Body of pancreas (tissue), 4 donors: ENCODE measurements around the gene TDRD7. TPM values are rescaled to one million over a fixed set of nuclear protein-coding genes. Genes with fewer than 3 reads are reported as not detected.

Experiments
- ATAC-seq: fragments of 150-250 bp; one replicate; pipeline ENCODE4 v1.9.1; 2016
- DNase-seq, 4 donors: peaks; one replicate each; pipeline ENCODE4 v3.0.0-alpha.2; 2019
- H3K27ac ChIP-seq, 4 donors: fragments of 200-600 bp; sonication (generic); 1 replicate in 3 of 4; 2 replicates in 1 of 4; pipeline versions ENCODE4 v1.5.1 to v1.6.1; 2016 to 2019; ENCODE audit warnings: mild to moderate bottlenecking in 1 of 4, mixed read lengths in 1 of 4, moderate library complexity in 1 of 4
- H3K27me3 ChIP-seq, 2 donors: fragments of 200-600 bp; sonication (generic); one replicate each; pipeline ENCODE4 v1.6.0; 2016; ENCODE audit warnings: mild to moderate bottlenecking in 1 of 2
- H3K36me3 ChIP-seq, 2 donors: fragments of 200-600 bp; sonication (generic); replicated peaks in 1 of 2; 2 replicates each; pipeline ENCODE4 v1.5.1; 2016; ENCODE audit warnings: low read depth in 2 of 2; ENCODE audit not compliant: insufficient read depth in 1 of 2
- H3K4me1 ChIP-seq: fragments of 200-600 bp; sonication (generic); one replicate; pipeline ENCODE4 v1.6.0; 2016
- H3K4me3 ChIP-seq, 2 donors: fragments of 200-600 bp; sonication (generic); 1 replicate in 1 of 2; 2 replicates in 1 of 2; pipeline ENCODE4 v1.5.1; 2016 to 2019
- H3K9me3 ChIP-seq, 3 donors: fragments of 200-600 bp; sonication (generic); 1 replicate in 2 of 3; 2 replicates in 1 of 3; pipeline ENCODE4 v1.5.1; 2016
- CTCF ChIP-seq, 7 experiments: fragments of 450-650 bp in 4 of 7; fragments of 200-600 bp in 3 of 7; sonication (generic) in 3 of 7; IDR thresholded peaks; one replicate each; pipeline ENCODE4 v1.5.1; 2016 to 2019; ENCODE audit warnings: antibody characterized with exemption in 7 of 7
- POLR2A ChIP-seq, 3 donors: fragments of 450-650 bp; IDR thresholded peaks; one replicate each; pipeline ENCODE4 v1.6.1; 2016; ENCODE audit warnings: antibody characterized with exemption in 3 of 3, mild to moderate bottlenecking in 2 of 3
- WGBS, 2 donors: methylation state at CpG; one replicate each; pipeline ENCODE4 v1.1.5; 2017; 5-methylcytosine and 5-hydroxymethylcytosine counted together
- intact Hi-C: fragments of 100-400 bp; cut with DNase I; formaldehyde crosslinking; loops from one replicate; pipeline ENCODE4 v1.15.1; 2023
- total RNA-seq, 2 donors: library from RNA; depleted of rRNA; stranded (reverse); fragments of >200 nt; gene quantifications; one replicate each; pipeline ENCODE4 v1.1.0, GENCODE V29; 2016

The TDRD7 gene
- total RNA-seq, 2 donors from 2014 or later: 2.3 to 7.5 TPM

- no peak for DNase-seq
- Histone ChIP-seq H3K27me3 (no peaks in the 10 kb centered on the region), H3K36me3 (no peaks in the 10 kb centered on the region), H3K27ac (no peak overlapping the region), H3K4me3 (no peak overlapping the region), H3K9me3 (no peaks in the 10 kb centered on the region), H3K4me1 (peaks cover under 1% of the 10 kb centered on the region)
- intact Hi-C loops: no loop called here
- WGBS, 2 donors: 54 to 78% methylated on average over 4 of the region's 4 CpGs
- ATAC-seq: no peak
- TF ChIP-seq POLR2A (IDR thresholded peaks at IDR 0.05) (no peak), CTCF (IDR thresholded peaks at IDR 0.05) (no peak)
These were observed 112.5 kb downstream of the TDRD7 start for GRCh38 chr9:97524424-97524823.

GRCh38 chr9:97525451-97525850 lies 113.6 kb downstream of the TDRD7 start:
- no peak overlapping the region for H3K27ac ChIP-seq
- no peaks in the 10 kb centered on the region for H3K36me3 ChIP-seq
- no peaks in the 10 kb centered on the region for H3K27me3 ChIP-seq
- no peaks in the 10 kb centered on the region for H3K9me3 ChIP-seq
- no peak for TF ChIP-seq POLR2A (IDR thresholded peaks at IDR 0.05)
- no peak for TF ChIP-seq CTCF (IDR thresholded peaks at IDR 0.05)
- no peak overlapping the region for H3K4me3 ChIP-seq
- H3K4me1 ChIP-seq: no peaks in the 10 kb centered on the region
- intact Hi-C loops: no loop called here
- ATAC-seq (no peak), DNase-seq (no peak)
- whole genome bisulfite sequencing, 2 donors: 82 to 87% methylated on average over 2 of the region's 2 CpGs

- Histone ChIP-seq H3K4me1 (no peaks in the 10 kb centered on the region), H3K4me3 (no peak overlapping the region), H3K27me3 (no peaks in the 10 kb centered on the region), H3K36me3 (no peaks in the 10 kb centered on the region), H3K9me3 (no peaks in the 10 kb centered on the region), H3K27ac (no peak overlapping the region)
- DNase-seq: no peak
- WGBS, 2 donors: 86 to 88% methylated on average over 7 of the region's 7 CpGs
- intact Hi-C loops: no loop called here
- TF ChIP-seq CTCF (IDR thresholded peaks at IDR 0.05) (no peak), POLR2A (IDR thresholded peaks at IDR 0.05) (no peak)
- no peak for ATAC-seq
These were observed 115.1 kb downstream of the TDRD7 start for GRCh38 chr9:97526895-97527575.

GRCh38 chr9:97527626-97528528 lies 116.0 kb downstream of the TDRD7 start:
- no peaks in the 10 kb centered on the region for H3K9me3 ChIP-seq
- ATAC-seq (no peak), DNase-seq (no peak)
- TF ChIP-seq POLR2A (IDR thresholded peaks at IDR 0.05) (no peak), CTCF (IDR thresholded peaks at IDR 0.05) (no peak)
- no peaks in the 10 kb centered on the region for H3K27me3 ChIP-seq
- no peaks in the 10 kb centered on the region for H3K36me3 ChIP-seq
- H3K27ac ChIP-seq: no peak overlapping the region
- H3K4me1 ChIP-seq: no peaks in the 10 kb centered on the region
- H3K4me3 ChIP-seq: no peak overlapping the region
- WGBS, 2 donors: 83 to 88% methylated on average over 12 to 18 of the region's 18 CpGs
- intact Hi-C loops: no loop called here
